Trophoblast cell (in vitro differentiated cells and primary cell): ENCODE data around the gene PLIN4.
A peak's percentile ranks its signal among the peaks of the same experiment; 100 is the strongest.

Experiments used
- DNase-seq, 2 donors: peaks; one replicate each; pipeline ENCODE4 v3.0.0-alpha.2; 2016
- H2AFZ ChIP-seq: 2 replicates; pipeline ENCODE4 v1.6.1; 2013; ENCODE audit warnings: low read length, moderate library complexity, mild to moderate bottlenecking; ENCODE audit not compliant: insufficient read depth, poor library complexity
- H2AK5ac ChIP-seq: 2 replicates; pipeline ENCODE4 v1.6.1; 2013; ENCODE audit warnings: mild to moderate bottlenecking, low read length
- H2BK120ac ChIP-seq: 2 replicates; pipeline ENCODE4 v1.6.1; 2013; ENCODE audit warnings: low read length, mild to moderate bottlenecking, moderate library complexity; ENCODE audit not compliant: insufficient read depth, poor library complexity
- H2BK12ac ChIP-seq: 2 replicates; pipeline ENCODE4 v1.6.1; 2013; ENCODE audit warnings: mild to moderate bottlenecking, low read length, moderate library complexity
- H2BK5ac ChIP-seq: 2 replicates; pipeline ENCODE4 v1.6.1; 2013; ENCODE audit warnings: low read length, low read depth, moderate library complexity, mild to moderate bottlenecking; ENCODE audit not compliant: poor library complexity
- H3K14ac ChIP-seq: 2 replicates; pipeline ENCODE4 v1.6.1; 2013; ENCODE audit warnings: mild to moderate bottlenecking, low read length
- H3K18ac ChIP-seq: 2 replicates; pipeline ENCODE4 v1.6.1; 2013; ENCODE audit warnings: mild to moderate bottlenecking, low read length
- H3K23ac ChIP-seq: 2 replicates; pipeline ENCODE4 v1.6.1; 2013; ENCODE audit warnings: low read length
- H3K27ac ChIP-seq: 2 replicates; pipeline ENCODE4 v1.5.1; 2013; ENCODE audit warnings: low read depth, mild to moderate bottlenecking, inconsistent platforms, low read length, moderate library complexity
- H3K27me3 ChIP-seq: 2 replicates; pipeline ENCODE4 v1.6.1; 2013; ENCODE audit warnings: inconsistent platforms, mild to moderate bottlenecking, low read length, moderate library complexity; ENCODE audit not compliant: insufficient read depth
- H3K36me3 ChIP-seq, 2 experiments: 1 replicate in 1 of 2; 2 replicates in 1 of 2; pipeline ENCODE4 v1.6.1; 2013; ENCODE audit warnings: low read length in 2 of 2, mild to moderate bottlenecking in 2 of 2, moderate library complexity in 1 of 2; ENCODE audit not compliant: insufficient read depth in 2 of 2, control insufficient read depth in 1 of 2
- H3K4ac ChIP-seq: 2 replicates; pipeline ENCODE4 v1.6.1; 2013; ENCODE audit warnings: low read depth, mild to moderate bottlenecking, low read length, moderate library complexity
- H3K4me1 ChIP-seq, 2 experiments: 1 replicate in 1 of 2; 2 replicates in 1 of 2; pipeline ENCODE4 v1.6.1; 2013; ENCODE audit warnings: low read length in 2 of 2, mild to moderate bottlenecking in 2 of 2, moderate library complexity in 1 of 2; ENCODE audit not compliant: insufficient read depth in 2 of 2, control insufficient read depth in 1 of 2
- H3K4me2 ChIP-seq: 2 replicates; pipeline ENCODE4 v1.6.1; 2013; ENCODE audit warnings: inconsistent platforms, mild to moderate bottlenecking, low read length, moderate library complexity
- H3K4me3 ChIP-seq: 2 replicates; pipeline ENCODE4 v1.5.1; 2013; ENCODE audit warnings: mild to moderate bottlenecking, low read depth, low read length, inconsistent platforms
- H3K79me1 ChIP-seq: one replicate; pipeline ENCODE4 v1.6.1; 2013; ENCODE audit warnings: low read length
- H3K79me2 ChIP-seq: 2 replicates; pipeline ENCODE4 v1.6.1; 2013; ENCODE audit warnings: low read length, mild to moderate bottlenecking; ENCODE audit not compliant: control insufficient read depth, insufficient read depth, poor library complexity
- H3K9ac ChIP-seq: 2 replicates; pipeline ENCODE4 v1.6.1; 2013; ENCODE audit warnings: mild to moderate bottlenecking, low read length
- H3K9me3 ChIP-seq: 2 replicates; pipeline ENCODE4 v1.6.1; 2013; ENCODE audit warnings: low read depth, mild to moderate bottlenecking, control low read depth, inconsistent platforms, low read length; ENCODE audit not compliant: insufficient read depth
- H4K12ac ChIP-seq: 2 replicates; pipeline ENCODE4 v1.6.1; 2013; ENCODE audit warnings: low read depth, mild to moderate bottlenecking, low read length, moderate library complexity
- H4K8ac ChIP-seq: 2 replicates; pipeline ENCODE4 v1.6.1; 2013; ENCODE audit warnings: low read depth, mild to moderate bottlenecking, low read length, moderate library complexity
- H4K91ac ChIP-seq: one replicate; pipeline ENCODE4 v1.6.1; 2013; ENCODE audit warnings: low read depth, mild to moderate bottlenecking, low read length, moderate library complexity
- WGBS: extraction: QIAGEN DNeasy Blood & Tissue Kit; methylation state at CpG from one replicate; pipeline ENCODE4 v1.1.7; 2013; ENCODE audit warnings: missing lambda C conversion rate; ENCODE audit not compliant: insufficient read length, insufficient coverage; ENCODE audit errors: extremely low coverage; 5-methylcytosine and 5-hydroxymethylcytosine counted together

PLIN4 gene

GRCh38 chr19:4539169-4539692 lies 20.9 kb upstream of the PLIN4 start:
- Histone ChIP-seq H4K12ac (no peak overlapping the region), H3K23ac (no peak overlapping the region), H2AK5ac (no peak overlapping the region), H3K79me1 (peaks cover 2% of the 10 kb centered on the region), H3K4me2 (no peak overlapping the region), H3K27me3 (no peaks in the 10 kb centered on the region), H3K4me3 (no peak overlapping the region), H3K4ac (no peak overlapping the region), H3K14ac (no peak overlapping the region), H3K9me3 (peaks cover 3% of the 10 kb centered on the region), H4K8ac (no peak overlapping the region), H3K27ac (no peak overlapping the region), H4K91ac (peak overlapping the region; percentile 10), H3K4me1 (peaks cover 0 to 8% of the 10 kb centered on the region in 2 experiments), H2AFZ (no peak overlapping the region), H2BK120ac (no peak overlapping the region), H3K36me3 (no peaks in the 10 kb centered on the region), H3K79me2 (no peaks in the 10 kb centered on the region), H2BK5ac (no peak overlapping the region), H3K18ac (no peak overlapping the region), H2BK12ac (no peak overlapping the region), H3K9ac (no peak overlapping the region)
- DNase-seq, result no peak
- no CpG with 5 or more reads among the region's 3 CpGs for WGBS

GRCh38 chr19:4538601-4538954 lies 20.3 kb upstream of the PLIN4 start:
- Histone ChIP-seq H2BK12ac (no peak overlapping the region), H3K4me2 (no peak overlapping the region), H4K8ac (no peak overlapping the region), H3K4me3 (no peak overlapping the region), H3K79me1 (peaks cover 2% of the 10 kb centered on the region), H3K23ac (no peak overlapping the region), H2BK5ac (no peak overlapping the region), H3K4me1 (peaks cover 0 to 8% of the 10 kb centered on the region in 2 experiments), H3K4ac (no peak overlapping the region), H3K27ac (no peak overlapping the region), H3K79me2 (no peaks in the 10 kb centered on the region), H4K12ac (no peak overlapping the region), H3K18ac (no peak overlapping the region), H3K27me3 (peaks cover 3% of the 10 kb centered on the region), H4K91ac (no peak overlapping the region), H3K9ac (no peak overlapping the region), H2AK5ac (no peak overlapping the region), H3K9me3 (peaks cover 3% of the 10 kb centered on the region), H2AFZ (no peak overlapping the region), H3K14ac (no peak overlapping the region), H2BK120ac (no peak overlapping the region), H3K36me3 (no peaks in the 10 kb centered on the region)
- WGBS, result no CpG with 5 or more reads among the region's 13 CpGs
- no peak for DNase-seq

- Histone ChIP-seq H2AFZ (no peak overlapping the region), H4K8ac (no peak overlapping the region), H3K4me1 (peaks cover 0 to 8% of the 10 kb centered on the region in 2 experiments), H3K36me3 (no peaks in the 10 kb centered on the region), H4K91ac (no peak overlapping the region), H3K23ac (no peak overlapping the region), H3K14ac (no peak overlapping the region), H3K18ac (no peak overlapping the region), H2BK5ac (no peak overlapping the region), H3K79me1 (peaks cover 2% of the 10 kb centered on the region), H3K9ac (no peak overlapping the region), H2AK5ac (no peak overlapping the region), H3K27me3 (peaks cover 3% of the 10 kb centered on the region), H3K4ac (no peak overlapping the region), H4K12ac (no peak overlapping the region), H3K79me2 (no peaks in the 10 kb centered on the region), H2BK120ac (no peak overlapping the region), H3K9me3 (peaks cover 3% of the 10 kb centered on the region), H3K27ac (no peak overlapping the region), H3K4me2 (no peak overlapping the region), H3K4me3 (no peak overlapping the region), H2BK12ac (no peak overlapping the region)
- WGBS, result no CpG with 5 or more reads among the region's 27 CpGs
- no peak for DNase-seq
These were observed 19.8 kb upstream of the PLIN4 start for GRCh38 chr19:4537953-4538600.

GRCh38 chr19:4536798-4537197 lies 18.5 kb upstream of the PLIN4 start:
- peaks cover 3% of the 10 kb centered on the region for H3K27me3 ChIP-seq
- H3K27ac ChIP-seq, result no peak overlapping the region
- H2AFZ ChIP-seq, result no peak overlapping the region
- no peak for DNase-seq
- peaks cover 2% of the 10 kb centered on the region for H3K79me1 ChIP-seq
- H2BK12ac ChIP-seq, result no peak overlapping the region
- no peak overlapping the region for H4K12ac ChIP-seq
- no peak overlapping the region for H2BK5ac ChIP-seq
- no peak overlapping the region for H2BK120ac ChIP-seq
- no CpG with 5 or more reads among the region's 5 CpGs for WGBS
- H4K8ac ChIP-seq, result no peak overlapping the region
- H3K4ac ChIP-seq, result no peak overlapping the region
- H3K36me3 ChIP-seq, result no peaks in the 10 kb centered on the region
- no peak overlapping the region for H3K9ac ChIP-seq
- H3K4me1 ChIP-seq, result peaks cover 0 to 8% of the 10 kb centered on the region in 2 experiments
- no peak overlapping the region for H3K18ac ChIP-seq
- H3K79me2 ChIP-seq, result no peaks in the 10 kb centered on the region
- no peak overlapping the region for H3K14ac ChIP-seq
- H3K9me3 ChIP-seq, result peaks cover 3% of the 10 kb centered on the region
- H2AK5ac ChIP-seq, result no peak overlapping the region
- no peak overlapping the region for H3K4me3 ChIP-seq
- H3K23ac ChIP-seq, result no peak overlapping the region
- H4K91ac ChIP-seq, result no peak overlapping the region
- no peak overlapping the region for H3K4me2 ChIP-seq
